HG03521 (cell line): ENCODE measurements around the gene FADS2.

ENCODE experiments used
- ATAC-seq: cut with Tn5 transposase; IDR thresholded peaks from one replicate; pipeline ENCODE4 v1.9.1; 2021; ENCODE audit warnings: mild to moderate bottlenecking, moderate library complexity; ENCODE audit not compliant: unreplicated experiment

FADS2 gene

GRCh38 chr11:61885166-61885778 is 57.2 kb downstream of the FADS2 start:
- ATAC-seq, result no peak

GRCh38 chr11:61885784-61886580 is 57.9 kb downstream of the FADS2 start:
- ATAC-seq, result no peak

GRCh38 chr11:61886643-61887042 is 58.5 kb downstream of the FADS2 start:
- no peak for ATAC-seq

- no peak for ATAC-seq
These were observed 59.9 kb downstream of the FADS2 start for GRCh38 chr11:61887839-61888494.

- no peak for ATAC-seq
These were observed 60.5 kb downstream of the FADS2 start for GRCh38 chr11:61888590-61888989.

- no peak for ATAC-seq
These were observed 61.7 kb downstream of the FADS2 start for GRCh38 chr11:61889831-61890230.

GRCh38 chr11:61890529-61891330 is 62.6 kb downstream of the FADS2 start:
- ATAC-seq, result peak; percentile 14

GRCh38 chr11:61891331-61892084 is 63.4 kb downstream of the FADS2 start, which contains the start of gene FADS3:
TSS of gene FADS3 (minus strand) at chr11:61891545. CDS start at chr11:61891381, 164 bp downstream.
- ATAC-seq, result peak; percentile 44

GRCh38 chr11:61892085-61892370 is 63.9 kb downstream of the FADS2 start:
- ATAC-seq, result peak; percentile 27

GRCh38 chr11:61893981-61894380 is 65.9 kb downstream of the FADS2 start:
- no peak for ATAC-seq

- no peak for ATAC-seq
These were observed 67.1 kb downstream of the FADS2 start for GRCh38 chr11:61895046-61895717.

- no peak for ATAC-seq
These were observed 67.6 kb downstream of the FADS2 start for GRCh38 chr11:61895718-61896059.

- no peak for ATAC-seq
These were observed 68.7 kb downstream of the FADS2 start for GRCh38 chr11:61896665-61897386.

- no peak for ATAC-seq
These were observed 69.5 kb downstream of the FADS2 start for GRCh38 chr11:61897387-61898246.

- ATAC-seq, result no peak
These were observed 70.1 kb downstream of the FADS2 start for GRCh38 chr11:61898247-61898582.

- ATAC-seq, result peak; percentile 52
These were observed 71.2 kb downstream of the FADS2 start for GRCh38 chr11:61899146-61899841.

- ATAC-seq, result no peak
These were observed 72.2 kb downstream of the FADS2 start for GRCh38 chr11:61900251-61900650.

- no peak for ATAC-seq
These were observed 73.3 kb downstream of the FADS2 start for GRCh38 chr11:61901397-61901796.
